ENCODE data around the gene FAHD2A. TPM values are rescaled to one million over a fixed set of nuclear protein-coding genes. Genes with fewer than 3 reads are reported as not detected.
A peak's percentile ranks its signal among the peaks of the same experiment; 100 is the strongest.
"Not testable (repeated sequence)": the region's sequence is repeated elsewhere in the genome, so short reads cannot be mapped to it uniquely, and the experiment has no call there.

FAHD2A gene
- polyA plus RNA-seq, 1 donor from 2014 or later = 27.2 TPM

DNA sequence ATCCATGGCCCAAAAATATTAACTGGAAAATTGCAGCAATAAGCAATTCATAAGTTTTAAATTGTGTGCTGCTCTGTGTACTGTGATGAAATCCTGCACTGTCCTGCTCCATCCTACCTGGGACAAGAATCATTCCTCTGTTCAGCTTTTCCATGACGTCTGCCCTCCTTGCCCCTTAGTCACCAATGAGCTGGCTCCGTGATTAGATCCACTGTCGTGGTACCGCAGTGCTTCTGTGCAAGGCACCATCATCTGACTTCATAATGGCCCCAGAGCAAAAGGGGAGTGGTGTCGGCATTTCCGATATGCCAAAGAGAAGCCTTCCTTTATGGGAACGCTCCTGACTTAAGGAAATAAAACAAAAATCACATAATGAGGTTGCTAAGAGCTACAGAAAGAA is 3.4 kb upstream of the FAHD2A start:
- Histone ChIP-seq H3F3A (ENCODE audit: insufficient read depth, low read length, poor library complexity, severe bottlenecking) (no peaks in the 10 kb centered on the region), H3K9me2 (ENCODE audit: insufficient read depth, low read length) (no peaks in the 10 kb centered on the region), H3K9me3 (ENCODE audit: low read length) (no peaks in the 10 kb centered on the region), H2AFZ (ENCODE audit: low read depth, low read length) (no peak overlapping the region), H3K36me3 (ENCODE audit: insufficient read depth, low read length) (no peaks in the 10 kb centered on the region), H3K79me2 (replicated peaks; ENCODE audit: insufficient read depth, low read length) (peaks cover 8% of the 10 kb centered on the region), H3K4me3 (ENCODE audit: low read length) (no peak overlapping the region), H3K27me3 (ENCODE audit: insufficient read depth, low read depth, low read length) (no peaks in the 10 kb centered on the region), H4K20me1 (ENCODE audit: insufficient read depth) (no peaks in the 10 kb centered on the region), H3K4me2 (ENCODE audit: low read length) (no peak overlapping the region), H3K9ac (ENCODE audit: low read length) (no peak overlapping the region), H3K27ac (ENCODE audit: low read length) (no peak overlapping the region)
- TF ChIP-seq MXI1 (conservative IDR thresholded peaks at IDR 0.05; ENCODE audit: poor library complexity, severe bottlenecking) (no peak), RAD21 (conservative IDR thresholded peaks at IDR 0.05) (no peak), POLR2AphosphoS5 (IDR thresholded peaks at IDR 0.05) (no peak), SMC3 (conservative IDR thresholded peaks at IDR 0.05; ENCODE audit: poor library complexity) (no peak), EZH2 (IDR thresholded peaks at IDR 0.05; ENCODE audit: borderline replicate concordance, insufficient read depth, low read length, poor library complexity, severe bottlenecking) (no peak), EP300 (conservative IDR thresholded peaks at IDR 0.05; ENCODE audit: poor library complexity, severe bottlenecking) (no peak), TAF1 (IDR thresholded peaks at IDR 0.05; ENCODE audit: low read depth) (no peak)
- TF ChIP-seq, protein P1, sequence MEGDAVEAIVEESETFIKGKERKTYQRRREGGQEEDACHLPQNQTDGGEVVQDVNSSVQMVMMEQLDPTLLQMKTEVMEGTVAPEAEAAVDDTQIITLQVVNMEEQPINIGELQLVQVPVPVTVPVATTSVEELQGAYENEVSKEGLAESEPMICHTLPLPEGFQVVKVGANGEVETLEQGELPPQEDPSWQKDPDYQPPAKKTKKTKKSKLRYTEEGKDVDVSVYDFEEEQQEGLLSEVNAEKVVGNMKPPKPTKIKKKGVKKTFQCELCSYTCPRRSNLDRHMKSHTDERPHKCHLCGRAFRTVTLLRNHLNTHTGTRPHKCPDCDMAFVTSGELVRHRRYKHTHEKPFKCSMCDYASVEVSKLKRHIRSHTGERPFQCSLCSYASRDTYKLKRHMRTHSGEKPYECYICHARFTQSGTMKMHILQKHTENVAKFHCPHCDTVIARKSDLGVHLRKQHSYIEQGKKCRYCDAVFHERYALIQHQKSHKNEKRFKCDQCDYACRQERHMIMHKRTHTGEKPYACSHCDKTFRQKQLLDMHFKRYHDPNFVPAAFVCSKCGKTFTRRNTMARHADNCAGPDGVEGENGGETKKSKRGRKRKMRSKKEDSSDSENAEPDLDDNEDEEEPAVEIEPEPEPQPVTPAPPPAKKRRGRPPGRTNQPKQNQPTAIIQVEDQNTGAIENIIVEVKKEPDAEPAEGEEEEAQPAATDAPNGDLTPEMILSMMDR (IDR thresholded peaks at IDR 0.05; ENCODE audit: poor library complexity, severe bottlenecking) = no peak
- TF ChIP-seq, protein P2, sequence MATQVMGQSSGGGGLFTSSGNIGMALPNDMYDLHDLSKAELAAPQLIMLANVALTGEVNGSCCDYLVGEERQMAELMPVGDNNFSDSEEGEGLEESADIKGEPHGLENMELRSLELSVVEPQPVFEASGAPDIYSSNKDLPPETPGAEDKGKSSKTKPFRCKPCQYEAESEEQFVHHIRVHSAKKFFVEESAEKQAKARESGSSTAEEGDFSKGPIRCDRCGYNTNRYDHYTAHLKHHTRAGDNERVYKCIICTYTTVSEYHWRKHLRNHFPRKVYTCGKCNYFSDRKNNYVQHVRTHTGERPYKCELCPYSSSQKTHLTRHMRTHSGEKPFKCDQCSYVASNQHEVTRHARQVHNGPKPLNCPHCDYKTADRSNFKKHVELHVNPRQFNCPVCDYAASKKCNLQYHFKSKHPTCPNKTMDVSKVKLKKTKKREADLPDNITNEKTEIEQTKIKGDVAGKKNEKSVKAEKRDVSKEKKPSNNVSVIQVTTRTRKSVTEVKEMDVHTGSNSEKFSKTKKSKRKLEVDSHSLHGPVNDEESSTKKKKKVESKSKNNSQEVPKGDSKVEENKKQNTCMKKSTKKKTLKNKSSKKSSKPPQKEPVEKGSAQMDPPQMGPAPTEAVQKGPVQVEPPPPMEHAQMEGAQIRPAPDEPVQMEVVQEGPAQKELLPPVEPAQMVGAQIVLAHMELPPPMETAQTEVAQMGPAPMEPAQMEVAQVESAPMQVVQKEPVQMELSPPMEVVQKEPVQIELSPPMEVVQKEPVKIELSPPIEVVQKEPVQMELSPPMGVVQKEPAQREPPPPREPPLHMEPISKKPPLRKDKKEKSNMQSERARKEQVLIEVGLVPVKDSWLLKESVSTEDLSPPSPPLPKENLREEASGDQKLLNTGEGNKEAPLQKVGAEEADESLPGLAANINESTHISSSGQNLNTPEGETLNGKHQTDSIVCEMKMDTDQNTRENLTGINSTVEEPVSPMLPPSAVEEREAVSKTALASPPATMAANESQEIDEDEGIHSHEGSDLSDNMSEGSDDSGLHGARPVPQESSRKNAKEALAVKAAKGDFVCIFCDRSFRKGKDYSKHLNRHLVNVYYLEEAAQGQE (IDR thresholded peaks at IDR 0.05; ENCODE audit: borderline replicate concordance) = no peak

DNA sequence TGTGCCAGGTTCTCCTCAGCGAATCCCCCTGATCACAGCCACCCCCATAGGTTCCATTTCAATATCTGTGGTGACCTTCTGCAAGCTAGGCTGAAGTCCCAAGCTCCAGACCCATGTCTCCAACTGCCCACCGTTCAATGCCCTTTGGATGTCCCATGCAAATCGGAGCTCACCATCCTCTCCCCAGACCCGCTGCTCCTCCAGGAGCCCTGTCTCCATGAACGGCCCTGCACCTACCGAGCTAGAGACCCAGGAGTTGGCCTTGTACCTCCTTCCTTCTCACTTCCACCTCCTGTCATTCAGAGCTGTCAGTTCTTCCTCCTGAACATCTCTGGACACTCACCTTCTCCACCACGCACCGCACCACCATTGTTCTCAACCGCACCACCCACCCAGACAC is 1.0 kb upstream of the FAHD2A start:
- H4K20me1 ChIP-seq (ENCODE audit: insufficient read depth) = no peaks in the 10 kb centered on the region
- H3K9ac ChIP-seq (ENCODE audit: low read length) = peak overlapping the region; percentile 95
- H2AFZ ChIP-seq (ENCODE audit: low read depth, low read length) = peak overlapping the region; percentile 90
- no peaks in the 10 kb centered on the region for H3K9me3 ChIP-seq (ENCODE audit: low read length)
- H3K9me2 ChIP-seq (ENCODE audit: insufficient read depth, low read length) = no peaks in the 10 kb centered on the region
- H3K79me2 ChIP-seq (replicated peaks; ENCODE audit: insufficient read depth, low read length) = peaks cover 9% of the 10 kb centered on the region
- H3K4me2 ChIP-seq (ENCODE audit: low read length) = peak overlapping the region; percentile 91
- TF ChIP-seq POLR2AphosphoS5 (IDR thresholded peaks at IDR 0.05) (no peak), SMC3 (conservative IDR thresholded peaks at IDR 0.05; ENCODE audit: poor library complexity) (no peak), EP300 (conservative IDR thresholded peaks at IDR 0.05; ENCODE audit: poor library complexity, severe bottlenecking) (no peak), RAD21 (conservative IDR thresholded peaks at IDR 0.05) (no peak), EZH2 (IDR thresholded peaks at IDR 0.05; ENCODE audit: borderline replicate concordance, insufficient read depth, low read length, poor library complexity, severe bottlenecking) (no peak), MXI1 (conservative IDR thresholded peaks at IDR 0.05; ENCODE audit: poor library complexity, severe bottlenecking) (no peak), TAF1 (IDR thresholded peaks at IDR 0.05; ENCODE audit: low read depth) (no peak)
- TF ChIP-seq, protein P1 (IDR thresholded peaks at IDR 0.05; ENCODE audit: poor library complexity, severe bottlenecking) = no peak
- TF ChIP-seq, protein P2 (IDR thresholded peaks at IDR 0.05; ENCODE audit: borderline replicate concordance) = no peak
- H3K36me3 ChIP-seq (ENCODE audit: insufficient read depth, low read length) = no peaks in the 10 kb centered on the region
- H3F3A ChIP-seq (ENCODE audit: insufficient read depth, low read length, poor library complexity, severe bottlenecking) = no peaks in the 10 kb centered on the region
- H3K27me3 ChIP-seq (ENCODE audit: insufficient read depth, low read depth, low read length) = no peaks in the 10 kb centered on the region
- H3K27ac ChIP-seq (ENCODE audit: low read length) = no peak overlapping the region
- peak overlapping the region; percentile 99 for H3K4me3 ChIP-seq (ENCODE audit: low read length)

DNA sequence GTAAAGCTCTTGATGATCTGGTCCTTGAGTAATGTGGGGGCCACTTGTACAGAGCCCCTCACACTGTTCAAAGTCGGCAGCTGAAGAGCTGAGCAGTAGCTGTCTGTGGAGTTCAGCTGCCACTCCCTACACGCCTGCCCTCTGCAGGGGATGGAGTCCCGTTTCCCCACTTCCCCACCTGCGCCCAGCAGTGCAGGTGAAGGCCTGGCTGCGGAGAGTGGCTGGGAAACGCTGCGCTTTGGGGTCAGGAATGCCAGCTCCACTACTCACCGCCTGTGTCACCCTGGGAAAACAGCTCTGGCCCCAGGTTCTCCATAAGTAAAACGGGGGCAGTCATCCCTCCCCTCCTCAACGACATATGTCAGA is 521 bp upstream of the FAHD2A start:
- H4K20me1 ChIP-seq (ENCODE audit: insufficient read depth); H3K36me3 ChIP-seq (ENCODE audit: insufficient read depth, low read length); H3F3A ChIP-seq (ENCODE audit: insufficient read depth, low read length, poor library complexity, severe bottlenecking); H3K79me2 ChIP-seq (replicated peaks; ENCODE audit: insufficient read depth, low read length); H3K9me2 ChIP-seq (ENCODE audit: insufficient read depth, low read length); H3K9me3 ChIP-seq (ENCODE audit: low read length); H3K27me3 ChIP-seq (ENCODE audit: insufficient read depth, low read depth, low read length): not testable (repeated sequence)
- Histone ChIP-seq H3K4me3 (ENCODE audit: low read length) (peak overlapping the region; percentile 99), H3K27ac (ENCODE audit: low read length) (peak overlapping the region; percentile 85), H2AFZ (ENCODE audit: low read depth, low read length) (peak overlapping the region; percentile 90), H3K9ac (ENCODE audit: low read length) (peak overlapping the region; percentile 95), H3K4me2 (ENCODE audit: low read length) (peak overlapping the region; percentile 91)

Measured in neural cell (in vitro differentiated cells).